Transverse colon (tissue), 4 donors: ENCODE data around the gene PCSK6.

Experiments used
- POLR2AphosphoS5 ChIP-seq, 3 donors: sonication (generic); formaldehyde crosslinking; IDR thresholded peaks; one replicate each; pipeline ENCODE4 v1.6.1; 2016; ENCODE audit warnings: antibody characterized with exemption in 3 of 3
- TF ChIP-seq, protein P1 (sequence below), 5 experiments: fragments of 200-600 bp in 3 of 5; fragments of 450-650 bp in 2 of 5; sonication (generic) in 3 of 5; IDR thresholded peaks; 1 replicate in 2 of 5; 2 replicates in 3 of 5; pipeline ENCODE4 v1.5.1; 2016 to 2017; ENCODE audit warnings: antibody characterized with exemption in 5 of 5, inconsistent platforms in 3 of 5, mild to moderate bottlenecking in 2 of 5, moderate library complexity in 1 of 5

DNA sequence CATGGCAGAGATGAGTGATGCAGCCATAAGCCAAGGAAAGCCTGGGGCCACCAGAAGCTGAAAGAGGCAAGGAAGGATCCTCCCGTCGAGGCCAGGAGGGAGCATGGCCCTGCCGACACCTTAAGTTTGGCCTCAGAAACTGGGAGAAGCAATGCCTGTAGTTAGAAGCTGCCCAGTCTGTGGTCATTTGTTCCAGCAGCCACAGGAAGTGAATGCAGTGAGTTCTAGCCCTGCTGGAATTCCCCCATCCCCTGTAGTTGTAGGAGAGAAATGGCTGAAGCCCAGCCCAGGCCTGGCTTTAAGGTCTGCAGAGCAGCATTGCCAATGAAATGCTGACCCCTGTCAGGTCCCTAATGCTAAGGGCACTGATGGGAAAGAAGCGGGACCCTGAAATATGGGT, 225.5 kb downstream of the PCSK6 start:
- TF ChIP-seq, protein P1, sequence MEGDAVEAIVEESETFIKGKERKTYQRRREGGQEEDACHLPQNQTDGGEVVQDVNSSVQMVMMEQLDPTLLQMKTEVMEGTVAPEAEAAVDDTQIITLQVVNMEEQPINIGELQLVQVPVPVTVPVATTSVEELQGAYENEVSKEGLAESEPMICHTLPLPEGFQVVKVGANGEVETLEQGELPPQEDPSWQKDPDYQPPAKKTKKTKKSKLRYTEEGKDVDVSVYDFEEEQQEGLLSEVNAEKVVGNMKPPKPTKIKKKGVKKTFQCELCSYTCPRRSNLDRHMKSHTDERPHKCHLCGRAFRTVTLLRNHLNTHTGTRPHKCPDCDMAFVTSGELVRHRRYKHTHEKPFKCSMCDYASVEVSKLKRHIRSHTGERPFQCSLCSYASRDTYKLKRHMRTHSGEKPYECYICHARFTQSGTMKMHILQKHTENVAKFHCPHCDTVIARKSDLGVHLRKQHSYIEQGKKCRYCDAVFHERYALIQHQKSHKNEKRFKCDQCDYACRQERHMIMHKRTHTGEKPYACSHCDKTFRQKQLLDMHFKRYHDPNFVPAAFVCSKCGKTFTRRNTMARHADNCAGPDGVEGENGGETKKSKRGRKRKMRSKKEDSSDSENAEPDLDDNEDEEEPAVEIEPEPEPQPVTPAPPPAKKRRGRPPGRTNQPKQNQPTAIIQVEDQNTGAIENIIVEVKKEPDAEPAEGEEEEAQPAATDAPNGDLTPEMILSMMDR (IDR thresholded peaks at IDR 0.05), result no peak
- TF ChIP-seq POLR2AphosphoS5 (IDR thresholded peaks at IDR 0.05), result no peak
